Caco-2 (cell line): ENCODE results near the gene MSL1. TPM values are rescaled to one million over a fixed set of nuclear protein-coding genes. Genes with fewer than 3 reads are reported as not detected.

Source experiments
- BruUV-seq: library from RNA; stranded (reverse); fragments of 400-500 nt; replicated peaks from 2 replicates; lab custom pipeline; 2021; lab: Mats Ljungman, UMichigan
- CTCF ChIA-PET: fragments of 300-600 bp; sonication (Branson Sonifier 250); formaldehyde crosslinking; loops from one replicate; lab custom pipeline; 2022; ENCODE audit warnings: antibody characterized with exemption; lab: Charles Lee
- POLR2A ChIA-PET: fragments of 300-600 bp; sonication (Branson Sonifier 250); formaldehyde crosslinking; loops from one replicate; lab custom pipeline; 2022; ENCODE audit warnings: antibody characterized with exemption; lab: Charles Lee
- DNase-seq, 2 experiments: peaks; one replicate each; pipeline versions ENCODE4 v3.0.0 to v3.0.0-alpha.2; 2020 to 2022
- H3K27me3 ChIP-seq: replicated peaks from 2 replicates; pipeline ENCODE4 v1.6.0; 2011; ENCODE audit warnings: low read length; ENCODE audit not compliant: control insufficient read depth, insufficient read depth
- H3K36me3 ChIP-seq: 2 replicates; pipeline ENCODE4 v1.5.1; 2011; ENCODE audit warnings: low read length; ENCODE audit not compliant: control insufficient read depth, insufficient read depth
- H3K4me1 ChIP-seq: fragments of 250-450 bp; sonication (Bioruptor Pico); 2 replicates; pipeline ENCODE4 v1.5.1; 2020; ENCODE audit warnings: mild to moderate bottlenecking
- H3K4me3 ChIP-seq: 2 replicates; pipeline ENCODE4 v1.5.1; 2011; ENCODE audit warnings: low read depth, mild to moderate bottlenecking, control low read depth, low read length
- H3K9me3 ChIP-seq: fragments of 250-450 bp; sonication (Bioruptor Pico); 2 replicates; pipeline ENCODE4 v1.5.1; 2020; ENCODE audit warnings: mild to moderate bottlenecking, moderate library complexity
- H3K27ac Mint-ChIP-seq: one replicate; pipeline ENCODE4 v1.8.0; 2022; ENCODE audit warnings: mixed read lengths; ENCODE audit not compliant: unreplicated experiment
- H3K27me3 Mint-ChIP-seq: one replicate; pipeline ENCODE4 v1.8.0; 2022; ENCODE audit warnings: mixed read lengths; ENCODE audit not compliant: insufficient read depth, unreplicated experiment
- H3K36me3 Mint-ChIP-seq: one replicate; pipeline ENCODE4 v1.8.0; 2022; ENCODE audit warnings: mild to moderate bottlenecking, mixed read lengths; ENCODE audit not compliant: insufficient read depth, unreplicated experiment
- H3K4me1 Mint-ChIP-seq: one replicate; pipeline ENCODE4 v1.8.0; 2022; ENCODE audit warnings: low read depth, mixed read lengths; ENCODE audit not compliant: unreplicated experiment
- H3K4me3 Mint-ChIP-seq: one replicate; pipeline ENCODE4 v1.8.0; 2022; ENCODE audit warnings: mild to moderate bottlenecking, moderate library complexity, mixed read lengths; ENCODE audit not compliant: unreplicated experiment
- H3K9me3 Mint-ChIP-seq: one replicate; pipeline ENCODE4 v1.8.0; 2022; ENCODE audit warnings: mixed read lengths; ENCODE audit not compliant: unreplicated experiment
- CTCF ChIP-seq, 2 experiments: fragments of 200-600 bp in 1 of 2; IDR thresholded peaks; 1 replicate in 1 of 2; 2 replicates in 1 of 2; pipeline versions ENCODE4 v1.5.1 to v1.8.0; 2011 to 2022; ENCODE audit warnings: antibody characterized with exemption in 1 of 2, control low read depth in 1 of 2, inconsistent platforms in 1 of 2, low read depth in 1 of 2, low read length in 1 of 2, mild to moderate bottlenecking in 1 of 2, moderate library complexity in 1 of 2; ENCODE audit not compliant: insufficient read depth in 1 of 2, severe bottlenecking in 1 of 2, unreplicated experiment in 1 of 2
- intact Hi-C: fragments of 100-400 bp; cut with micrococcal nuclease; formaldehyde crosslinking; loops from one replicate; pipeline ENCODE4 v1.10.0; 2022; ENCODE audit not compliant: unreplicated experiment
- total RNA-seq: library from RNA; stranded (reverse); gene quantifications from 2 replicates; pipeline ENCODE4 v1.2.3, GENCODE V29; 2022

Gene MSL1
- total RNA-seq, 1 experiment from 2014 or later, result 82.6 TPM

GRCh38 chr17:40104594-40105486 is 16.9 kb upstream of the MSL1 start:
- no peak for DNase-seq
- BruUV-seq, result no TSS peak
- Histone ChIP-seq H3K36me3 (no peaks in the 10 kb centered on the region), H3K4me1 (peaks cover 50% of the 10 kb centered on the region), H3K4me3 (no peak overlapping the region), H3K27me3 (no peaks in the 10 kb centered on the region), H3K9me3 (no peaks in the 10 kb centered on the region)
- Mint-ChIP-seq H3K27me3 (no peaks in the 10 kb centered on the region), H3K4me1 (peaks cover 40% of the 10 kb centered on the region), H3K36me3 (peaks cover 14% of the 10 kb centered on the region), H3K27ac (no peak overlapping the region), H3K4me3 (no peak overlapping the region), H3K9me3 (no peaks in the 10 kb centered on the region)
- TF ChIP-seq CTCF (IDR thresholded peaks at IDR 0.05; ENCODE audit: insufficient read depth in 1 of 2, low read depth in 1 of 2, low read length in 1 of 2, severe bottlenecking in 1 of 2, unreplicated experiment in 1 of 2), result no peak
- intact Hi-C loops, result no loop called here
- POLR2A ChIA-PET, result interaction anchor here (0.6 kb wide), 1 partner anchor 71 kb away, joined by 3 read pairs; no protein-coding TSS in a partner anchor
- CTCF ChIA-PET, result interaction anchor here (0.7 kb wide), 1 partner anchor 61 kb away, joined by 3 read pairs; no protein-coding TSS in a partner anchor

DNA sequence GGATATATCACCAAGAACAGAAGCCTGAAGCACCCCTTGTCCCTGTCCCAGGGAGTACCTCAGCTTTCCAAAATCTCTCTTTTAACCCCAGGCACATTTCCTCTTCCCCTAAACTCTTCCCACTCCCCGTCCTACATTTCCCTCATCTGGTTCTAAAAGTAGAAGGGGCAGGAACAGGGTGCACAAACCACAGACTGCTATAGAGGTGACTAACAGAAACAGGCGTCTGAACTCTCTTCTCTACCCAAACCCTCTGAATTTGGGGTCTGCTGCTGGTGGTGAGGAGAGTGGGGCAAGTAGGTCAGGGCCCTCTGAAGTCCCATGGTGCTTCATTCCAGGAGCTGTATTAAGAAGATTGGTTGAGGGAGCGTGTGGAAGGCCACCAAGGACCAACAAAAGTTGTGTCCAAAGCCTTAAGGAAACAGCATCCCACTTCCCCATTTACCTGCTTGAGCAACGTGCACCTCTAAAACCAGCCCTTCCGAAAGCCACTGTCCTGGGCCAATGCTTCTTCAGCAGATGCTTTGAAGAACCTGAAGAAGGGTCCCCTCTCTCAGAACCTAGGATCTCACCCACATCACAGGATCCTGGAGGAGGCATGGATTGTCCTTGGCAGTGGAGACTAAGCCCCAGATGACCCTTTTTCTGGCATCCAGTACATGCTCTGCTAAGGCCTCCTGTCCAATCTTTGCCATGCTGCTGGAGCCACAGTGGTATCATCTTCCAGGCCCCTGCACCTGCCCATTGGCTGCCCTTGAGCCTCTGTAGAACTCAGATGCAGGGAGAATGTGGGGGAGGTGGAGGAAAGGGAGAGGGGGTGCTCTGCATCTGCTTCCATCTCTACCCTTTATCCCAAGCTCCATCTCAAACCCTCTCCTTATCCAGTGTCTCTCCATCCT is 15.7 kb upstream of the MSL1 start:
- no peaks in the 10 kb centered on the region for H3K36me3 ChIP-seq
- H3K9me3 Mint-ChIP-seq, result no peaks in the 10 kb centered on the region
- DNase-seq, result no peak
- no peak for TF ChIP-seq CTCF (IDR thresholded peaks at IDR 0.05; ENCODE audit: insufficient read depth in 1 of 2, low read depth in 1 of 2, low read length in 1 of 2, severe bottlenecking in 1 of 2, unreplicated experiment in 1 of 2)
- ChIA-PET POLR2A (no interaction called here), CTCF (interaction anchor here (0.6 kb wide), 1 partner anchor 74 kb away, joined by 3 read pairs; no protein-coding TSS in a partner anchor)
- H3K27me3 ChIP-seq, result no peaks in the 10 kb centered on the region
- H3K36me3 Mint-ChIP-seq, result peaks cover 4% of the 10 kb centered on the region
- peaks cover 61% of the 10 kb centered on the region for H3K4me1 ChIP-seq
- no peak overlapping the region for H3K27ac Mint-ChIP-seq
- no peaks in the 10 kb centered on the region for H3K9me3 ChIP-seq
- no TSS peak for BruUV-seq
- intact Hi-C loops, result no loop called here
- peaks cover 51% of the 10 kb centered on the region for H3K4me1 Mint-ChIP-seq
- H3K27me3 Mint-ChIP-seq, result no peaks in the 10 kb centered on the region
- H3K4me3 Mint-ChIP-seq, result no peak overlapping the region
- H3K4me3 ChIP-seq, result no peak overlapping the region
